Measurements from ENCODE around the gene TMEM72. TPM values are rescaled to one million over a fixed set of nuclear protein-coding genes. Genes with fewer than 3 reads are reported as not detected.
A peak's percentile ranks its signal among the peaks of the same experiment; 100 is the strongest.

The TMEM72 gene
- total RNA-seq, 4 donors from 2014 or later = 0.35 TPM; not detected in 3

DNA sequence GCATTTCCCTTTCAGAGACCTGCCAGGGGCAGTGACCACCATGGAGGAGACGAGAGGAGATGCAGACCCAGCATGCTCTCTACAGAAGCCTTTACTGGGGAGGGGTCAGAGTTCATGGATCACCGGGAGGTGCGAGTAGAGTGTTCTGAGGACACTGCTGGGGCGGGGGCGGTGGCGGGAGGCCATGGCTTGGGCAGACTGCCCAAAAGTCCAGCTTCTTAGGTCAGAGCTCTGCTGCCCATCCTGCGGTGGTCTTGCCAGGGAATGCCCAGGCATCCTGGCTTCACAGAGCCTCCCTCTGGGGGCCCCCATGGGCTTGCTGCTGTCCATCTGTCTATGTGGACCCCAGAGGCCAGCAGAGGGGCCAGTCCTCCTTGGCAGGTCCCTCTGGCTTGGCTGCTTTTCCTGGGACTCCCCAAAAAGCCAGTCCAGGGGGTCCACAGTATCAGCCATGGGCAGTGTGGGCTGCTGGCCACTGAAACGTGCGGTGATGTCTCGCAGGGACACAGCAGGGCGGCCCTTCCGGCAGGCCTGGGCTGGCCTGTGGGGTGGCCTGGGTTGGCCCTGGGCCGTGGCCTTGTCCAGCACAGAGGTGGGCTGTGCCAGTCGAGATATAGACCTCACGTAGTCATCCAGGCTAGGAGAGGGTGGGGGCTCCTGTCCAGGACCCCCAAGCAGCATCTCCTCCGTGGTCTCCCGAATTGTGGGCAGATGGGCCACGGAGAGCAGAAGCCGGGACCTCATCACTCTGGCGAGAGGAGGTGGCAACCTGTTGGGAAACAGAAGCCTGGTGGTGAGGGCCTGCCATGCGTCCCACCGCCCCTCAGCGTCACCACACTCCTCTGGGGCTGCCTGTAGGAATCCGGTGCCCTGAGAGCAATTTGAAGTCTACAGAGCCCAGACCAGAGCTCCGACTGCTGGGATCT is 66.4 kb downstream of the TMEM72 start:
- H3K27me3 ChIP-seq = no peaks in the 10 kb centered on the region
- 50% methylated on average over 6 of the region's 25 CpGs; no CpG with 5 or more reads in 1 of the 2 donors for WGBS, 2 donors (ENCODE audit: low coverage in 1 of 2)
- H3K36me3 ChIP-seq = peaks cover 0 to 33% of the 10 kb centered on the region in 2 donors
- peaks cover 0 to 98% (median 58%) of the 10 kb centered on the region in 3 donors for H3K4me1 ChIP-seq
- H3K4me3 ChIP-seq = peak overlapping the region; percentile 65 to 67
- no peaks in the 10 kb centered on the region for H3K9me3 ChIP-seq
- peak overlapping the region; percentile 90 to 94 (median 92) for H3K27ac ChIP-seq
- ATAC-seq = no peak
- TF ChIP-seq, protein P1, sequence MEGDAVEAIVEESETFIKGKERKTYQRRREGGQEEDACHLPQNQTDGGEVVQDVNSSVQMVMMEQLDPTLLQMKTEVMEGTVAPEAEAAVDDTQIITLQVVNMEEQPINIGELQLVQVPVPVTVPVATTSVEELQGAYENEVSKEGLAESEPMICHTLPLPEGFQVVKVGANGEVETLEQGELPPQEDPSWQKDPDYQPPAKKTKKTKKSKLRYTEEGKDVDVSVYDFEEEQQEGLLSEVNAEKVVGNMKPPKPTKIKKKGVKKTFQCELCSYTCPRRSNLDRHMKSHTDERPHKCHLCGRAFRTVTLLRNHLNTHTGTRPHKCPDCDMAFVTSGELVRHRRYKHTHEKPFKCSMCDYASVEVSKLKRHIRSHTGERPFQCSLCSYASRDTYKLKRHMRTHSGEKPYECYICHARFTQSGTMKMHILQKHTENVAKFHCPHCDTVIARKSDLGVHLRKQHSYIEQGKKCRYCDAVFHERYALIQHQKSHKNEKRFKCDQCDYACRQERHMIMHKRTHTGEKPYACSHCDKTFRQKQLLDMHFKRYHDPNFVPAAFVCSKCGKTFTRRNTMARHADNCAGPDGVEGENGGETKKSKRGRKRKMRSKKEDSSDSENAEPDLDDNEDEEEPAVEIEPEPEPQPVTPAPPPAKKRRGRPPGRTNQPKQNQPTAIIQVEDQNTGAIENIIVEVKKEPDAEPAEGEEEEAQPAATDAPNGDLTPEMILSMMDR (IDR thresholded peaks at IDR 0.05) = no peak
- TF ChIP-seq POLR2A (IDR thresholded peaks at IDR 0.05) (peak in 1 of 2 donors; percentile 38), POLR2AphosphoS5 (IDR thresholded peaks at IDR 0.05) (peak; percentile 50), EP300 (IDR thresholded peaks at IDR 0.05) (no peak)

- 0 to 15% methylated on average over 1 to 4 of the region's 4 CpGs for WGBS, 2 donors (ENCODE audit: low coverage in 1 of 2)
- H3K9me3 ChIP-seq = no peaks in the 10 kb centered on the region
- H3K4me1 ChIP-seq = peaks cover 0 to 98% (median 60%) of the 10 kb centered on the region in 3 donors
- H3K4me3 ChIP-seq = peak overlapping the region; percentile 65 to 67
- H3K27ac ChIP-seq = peak overlapping the region; percentile 90 to 94 (median 92)
- ATAC-seq = no peak
- H3K36me3 ChIP-seq = peaks cover 0 to 34% of the 10 kb centered on the region in 2 donors
- H3K27me3 ChIP-seq = no peaks in the 10 kb centered on the region
- TF ChIP-seq POLR2AphosphoS5 (IDR thresholded peaks at IDR 0.05) (no peak), POLR2A (IDR thresholded peaks at IDR 0.05) (no peak), EP300 (IDR thresholded peaks at IDR 0.05) (no peak)
- TF ChIP-seq, protein P1 (IDR thresholded peaks at IDR 0.05) = no peak
Measured at GRCh38 chr10:44978213-44978569, 67.1 kb downstream of the TMEM72 start.

DNA sequence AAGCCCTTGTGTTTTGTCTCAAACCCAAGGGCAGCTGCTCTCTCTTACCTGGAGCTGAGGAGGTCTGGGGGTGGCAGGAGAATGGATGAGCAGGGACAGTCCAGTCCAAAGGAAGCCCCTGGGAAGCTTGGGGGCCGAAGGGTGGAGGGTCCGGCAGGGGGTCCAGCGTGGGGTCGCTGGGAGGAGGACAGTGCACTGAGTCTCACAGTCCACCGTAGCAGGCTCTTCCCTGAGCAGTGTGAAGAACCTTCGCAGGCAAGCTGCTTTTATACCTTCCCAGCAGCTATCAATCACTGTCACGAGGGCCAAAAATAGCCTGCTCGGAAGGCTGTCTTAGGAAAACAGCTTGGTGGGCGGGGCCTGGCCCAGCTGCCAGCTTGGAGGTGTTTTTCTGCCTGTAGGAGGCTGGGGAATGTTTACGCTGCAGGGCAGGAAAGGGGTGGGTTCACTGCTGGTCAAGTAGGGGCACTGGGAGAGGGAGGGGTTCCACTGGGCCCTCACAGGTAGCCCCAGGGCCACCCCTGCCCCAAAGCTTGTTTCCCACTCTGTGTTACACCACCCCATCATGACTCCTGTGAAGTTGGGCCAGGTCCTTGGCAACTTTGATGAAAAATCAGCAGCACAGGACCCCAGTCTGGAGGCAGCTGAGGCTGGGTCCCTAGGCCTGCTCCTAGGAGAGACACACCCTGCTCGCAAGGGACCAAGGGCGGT is 67.6 kb downstream of the TMEM72 start, which contains the start of gene DEPP1:
DEPP1 (minus strand) TSS at position 240 of the 711 bp plus-strand sequence. CDS start 779 bp downstream, outside the sequence.
- no peaks in the 10 kb centered on the region for H3K27me3 ChIP-seq
- peaks cover 0 to 98% (median 57%) of the 10 kb centered on the region in 3 donors for H3K4me1 ChIP-seq
- TF ChIP-seq POLR2A (IDR thresholded peaks at IDR 0.05) (peak; percentile 99 to 100), EP300 (IDR thresholded peaks at IDR 0.05) (no peak), POLR2AphosphoS5 (IDR thresholded peaks at IDR 0.05) (peak; percentile 100)
- TF ChIP-seq, protein P1 (IDR thresholded peaks at IDR 0.05) = peak in 3 of 4 experiments; percentile 21 to 53 (median 43)
- 11 to 53% methylated on average over 2 to 9 of the region's 12 CpGs for WGBS, 2 donors (ENCODE audit: low coverage in 1 of 2)
- H3K4me3 ChIP-seq = peak within 1 kb of the TSS; percentile 65 to 67
- peak; percentile 76 for ATAC-seq
- peaks cover 0 to 39% of the 10 kb centered on the region in 2 donors for H3K36me3 ChIP-seq
- no peaks in the 10 kb centered on the region for H3K9me3 ChIP-seq
- H3K27ac ChIP-seq = peak within 1 kb of the TSS; percentile 90 to 94 (median 92)

GRCh38 chr10:44979281-44980191 is 68.4 kb downstream of the TMEM72 start:
- Histone ChIP-seq H3K9me3 (no peaks in the 10 kb centered on the region), H3K27me3 (no peaks in the 10 kb centered on the region), H3K4me3 (peak overlapping the region in 1 of 2 donors; percentile 65), H3K4me1 (peaks cover 0 to 98% (median 56%) of the 10 kb centered on the region in 3 donors), H3K36me3 (peaks cover 0 to 47% of the 10 kb centered on the region in 2 donors), H3K27ac (peak overlapping the region; percentile 43 to 94 (median 92))
- TF ChIP-seq, protein P1 (IDR thresholded peaks at IDR 0.05) = no peak
- no peak for TF ChIP-seq EP300 (IDR thresholded peaks at IDR 0.05)
- no peak for TF ChIP-seq POLR2A (IDR thresholded peaks at IDR 0.05)
- no peak for TF ChIP-seq POLR2AphosphoS5 (IDR thresholded peaks at IDR 0.05)
- ATAC-seq = no peak
- 69 to 74% methylated on average over 5 to 6 of the region's 13 CpGs for WGBS, 2 donors (ENCODE audit: low coverage in 1 of 2)
